Measurements from ENCODE around the gene NUBPL. TPM values are rescaled to one million over a fixed set of nuclear protein-coding genes. Genes with fewer than 3 reads are reported as not detected.
"Not testable (repeated sequence)": the region's sequence is repeated elsewhere in the genome, so short reads cannot be mapped to it uniquely, and the experiment has no call there.

The NUBPL gene
- total RNA-seq, 1 donor from 2014 or later, result 15.1 TPM

- no peak for DNase-seq (ENCODE audit: low spot score in 2 of 2)
- no peak for FAIRE-seq
Observed at GRCh38 chr14:31572955-31573354, 11.8 kb downstream of the NUBPL start.

DNA sequence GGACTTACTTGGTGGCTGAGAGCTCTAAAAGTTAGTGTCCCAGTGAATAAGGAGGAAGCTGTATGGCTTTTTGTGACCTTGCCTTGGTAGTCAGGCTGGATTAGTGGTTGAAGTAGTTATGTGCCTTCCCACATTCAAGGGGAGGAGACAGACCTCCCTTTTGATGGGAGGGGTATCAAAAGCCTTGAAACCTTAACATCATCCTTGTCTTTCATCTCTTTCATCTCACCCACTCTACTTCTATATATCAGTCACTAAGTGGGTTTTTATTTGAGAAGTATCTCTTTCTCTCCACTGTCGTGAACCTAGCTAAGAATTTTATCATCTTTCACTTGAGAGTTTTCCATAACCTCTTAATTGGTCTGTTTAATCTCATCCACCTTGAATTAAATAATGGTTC is 15.7 kb downstream of the NUBPL start:
- DNase-seq (ENCODE audit: low spot score in 2 of 2) (no peak), FAIRE-seq (no peak)

DNA sequence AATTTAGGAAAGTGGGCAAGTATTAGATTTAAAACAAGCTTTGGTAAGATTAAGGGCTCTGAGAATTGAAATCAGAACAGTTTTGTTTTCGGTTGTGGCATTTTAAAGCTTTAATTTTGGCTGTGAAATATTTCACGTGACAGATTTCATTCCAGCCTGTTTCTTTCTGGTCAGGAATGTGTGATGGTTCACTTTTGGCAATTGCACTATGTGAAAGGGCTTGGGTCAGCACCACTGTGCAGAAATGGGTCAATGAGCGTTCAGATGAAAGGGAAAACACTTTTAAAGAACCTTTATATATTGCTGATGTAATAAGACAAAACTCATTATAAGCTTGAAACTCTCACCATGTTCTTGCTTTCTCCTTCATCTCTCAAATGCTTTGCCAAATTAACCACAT is 17.1 kb downstream of the NUBPL start:
- FAIRE-seq, result no peak
- no peak for DNase-seq (ENCODE audit: low spot score in 2 of 2)

GRCh38 chr14:31578792-31579501 is 17.7 kb downstream of the NUBPL start:
- no peak for FAIRE-seq
- no peak for DNase-seq (ENCODE audit: low spot score in 2 of 2)

GRCh38 chr14:31580234-31580633 is 19.0 kb downstream of the NUBPL start:
- no peak for FAIRE-seq
- no peak for DNase-seq (ENCODE audit: low spot score in 2 of 2)

- DNase-seq (ENCODE audit: low spot score in 2 of 2) (no peak), FAIRE-seq (peak; percentile 63)
Observed at GRCh38 chr14:31582286-31582691, 21.1 kb downstream of the NUBPL start.

- DNase-seq (ENCODE audit: low spot score in 2 of 2) (no peak), FAIRE-seq (no peak)
Observed at GRCh38 chr14:31582836-31583452, 21.7 kb downstream of the NUBPL start.

DNA sequence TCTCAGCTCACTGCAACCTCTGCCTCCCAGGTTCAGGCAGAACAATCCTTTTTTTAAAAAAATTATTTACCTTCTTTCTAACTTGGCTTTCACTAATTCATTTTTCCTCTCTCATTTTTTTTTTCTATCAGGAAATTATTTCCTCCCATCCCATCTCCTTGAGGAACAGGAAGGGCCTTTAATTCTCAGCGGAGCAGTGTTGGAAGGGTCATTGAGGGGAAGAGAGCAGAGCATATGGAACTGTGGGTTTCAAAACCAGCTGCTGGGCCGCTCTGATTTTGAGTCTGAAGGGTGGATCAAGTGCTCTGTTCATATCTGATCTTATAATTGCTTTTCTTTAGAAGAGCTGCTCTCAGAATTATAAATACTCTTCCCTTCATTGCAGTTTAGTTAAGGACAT is 29.0 kb downstream of the NUBPL start:
- no peak for DNase-seq (ENCODE audit: low spot score in 2 of 2)
- no peak for FAIRE-seq

DNA sequence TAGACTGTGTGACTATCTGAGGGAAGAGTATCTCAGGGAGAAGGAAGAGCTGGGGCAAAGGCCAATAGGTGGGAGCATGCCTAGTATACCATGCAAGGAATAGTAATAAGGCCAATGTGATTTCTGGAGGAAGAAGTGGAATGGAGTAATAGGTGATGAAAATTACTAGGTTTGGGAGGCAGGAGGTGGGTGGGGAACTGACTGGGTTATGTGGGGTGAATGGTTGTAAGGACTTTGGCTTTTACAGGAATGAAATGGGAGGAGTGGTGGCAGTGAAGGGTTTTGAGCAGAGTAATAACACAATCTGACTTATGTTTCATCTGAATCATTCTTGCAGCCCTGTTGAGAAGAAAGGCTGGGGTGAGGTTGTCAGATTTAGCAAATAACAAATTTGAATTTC is 30.9 kb downstream of the NUBPL start:
- DNase-seq (ENCODE audit: low spot score in 2 of 2) (no peak), FAIRE-seq (no peak)

DNA sequence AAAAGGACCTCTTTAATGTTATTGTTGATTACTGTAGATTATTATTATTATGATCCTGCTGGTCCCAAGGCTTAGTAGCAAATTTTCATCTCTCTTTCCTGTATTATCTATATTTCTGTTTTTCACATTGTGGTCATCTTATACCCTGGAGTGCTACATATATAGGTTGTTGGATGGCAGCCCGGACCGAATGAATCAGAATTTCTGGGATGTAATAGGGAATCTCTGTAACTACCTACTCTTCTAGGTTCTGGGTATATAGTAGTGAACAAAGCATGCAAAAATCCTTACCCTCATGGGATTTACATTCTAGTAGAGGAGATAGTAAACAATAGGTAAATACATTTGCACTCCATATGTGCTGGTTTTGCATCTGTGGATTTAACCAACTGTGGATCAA is 31.4 kb downstream of the NUBPL start:
- DNase-seq (ENCODE audit: low spot score in 2 of 2) (no peak), FAIRE-seq (no peak)

DNA sequence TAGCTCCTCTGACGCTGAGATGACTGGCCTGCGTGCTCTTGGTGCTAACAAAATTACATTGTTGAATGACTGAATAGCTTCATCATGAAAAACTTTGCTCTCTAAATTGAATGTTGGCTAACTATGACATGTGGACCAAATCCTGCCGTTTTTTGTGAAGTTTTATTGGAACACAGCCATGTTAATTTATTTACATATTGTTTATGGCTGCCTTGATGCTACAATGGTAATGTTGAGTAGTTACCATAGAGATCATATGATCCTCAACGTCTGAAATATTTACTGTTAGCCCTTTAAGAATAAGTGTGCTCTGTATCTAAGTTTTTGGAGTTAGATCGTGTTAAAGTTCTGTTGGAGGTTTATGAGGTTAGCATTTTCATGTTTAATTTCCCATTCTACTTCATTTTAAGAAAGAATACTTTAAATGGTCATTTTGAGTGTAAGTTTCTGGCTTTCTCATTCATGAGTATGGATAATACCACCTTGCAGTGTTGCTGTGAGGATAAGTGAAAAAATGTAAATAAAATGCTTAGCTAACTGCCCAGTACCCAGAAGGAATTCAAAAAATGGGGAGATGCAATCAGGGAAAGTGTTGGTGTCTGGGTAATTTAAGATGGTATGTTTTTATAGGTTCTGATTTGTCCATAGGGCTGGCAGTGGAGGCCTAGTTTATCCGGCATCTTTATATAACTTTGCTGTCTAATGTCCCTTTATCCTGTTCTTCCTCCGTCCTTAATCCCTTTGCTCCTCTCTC is 35.3 kb downstream of the NUBPL start:
- DNase-seq (ENCODE audit: low spot score in 2 of 2) (no peak), FAIRE-seq (no peak)

DNA sequence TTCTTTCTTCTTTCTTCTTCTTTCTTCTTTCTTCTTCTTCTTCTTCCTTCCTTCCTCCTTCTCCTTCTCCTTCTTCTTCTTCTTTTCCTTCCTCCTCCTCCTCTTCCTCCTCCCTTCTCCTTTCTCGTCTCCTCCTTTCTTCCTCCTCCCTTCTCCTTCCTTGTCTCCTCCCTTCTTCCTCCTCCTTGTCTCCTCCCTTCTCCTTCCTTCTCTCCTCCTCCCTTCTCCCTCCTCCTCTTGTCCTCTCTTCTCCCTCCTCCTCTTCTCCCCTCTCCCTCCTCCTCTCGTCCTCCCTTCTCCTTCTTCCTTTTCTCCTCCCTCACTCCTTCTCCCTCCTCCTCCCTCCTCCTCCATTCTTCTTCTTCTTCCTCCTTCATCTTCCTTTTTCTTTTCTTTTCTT is 44.5 kb downstream of the NUBPL start:
- FAIRE-seq (no peak), DNase-seq (ENCODE audit: low spot score in 2 of 2) (no peak)

DNA sequence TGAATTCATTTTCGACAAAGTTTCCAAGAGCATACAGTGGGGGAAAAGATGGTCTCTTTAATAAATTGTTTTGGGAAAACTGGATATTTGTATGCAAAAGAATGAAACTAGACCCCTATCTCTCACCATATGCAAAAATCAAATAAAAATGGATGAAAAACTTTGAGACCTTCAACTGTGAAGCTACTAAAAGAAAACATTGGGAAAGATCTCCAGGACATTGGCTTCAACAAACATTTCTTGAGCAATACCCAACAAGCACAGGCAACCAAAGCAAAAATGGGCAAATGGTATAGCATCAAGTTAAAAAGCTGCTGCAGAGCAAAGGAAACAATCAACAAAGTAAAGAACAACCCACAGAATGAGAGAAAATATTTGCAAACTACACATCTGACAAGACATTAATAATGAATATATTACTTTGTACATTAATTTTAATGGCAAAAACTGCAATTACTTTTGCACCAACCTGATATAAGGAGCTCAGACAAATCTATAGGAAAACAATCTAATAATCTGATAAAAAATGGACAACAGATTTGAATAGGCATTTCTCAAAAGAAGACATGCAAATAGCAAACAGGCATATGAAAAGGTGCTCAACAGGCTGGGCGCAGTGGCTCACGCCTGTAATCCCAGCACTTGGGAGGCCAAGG is 50.7 kb downstream of the NUBPL start:
- no peak for DNase-seq (ENCODE audit: low spot score in 2 of 2)
- FAIRE-seq, result no peak

GRCh38 chr14:31613188-31613587 is 52.0 kb downstream of the NUBPL start:
- FAIRE-seq (no peak), DNase-seq (ENCODE audit: low spot score in 2 of 2) (no peak)

DNA sequence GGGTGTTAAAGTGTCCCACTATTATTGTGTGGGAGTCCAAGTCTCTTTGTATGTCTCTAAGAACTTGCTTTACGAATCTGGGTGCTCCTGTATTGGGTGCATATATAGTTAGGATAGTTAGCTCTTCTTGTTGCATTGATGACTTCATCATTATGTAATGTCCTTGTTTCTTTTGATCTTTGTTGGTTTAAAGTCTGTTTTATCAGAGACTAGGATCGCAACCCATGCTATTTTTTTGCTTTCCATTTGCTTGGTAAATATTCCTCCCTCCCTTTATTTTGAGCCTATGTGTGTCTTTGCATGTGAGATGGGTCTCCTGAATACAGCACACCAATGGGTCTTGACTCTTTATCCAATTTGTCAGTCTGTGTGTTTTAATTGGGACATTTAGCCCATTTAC is 57.7 kb downstream of the NUBPL start:
- not testable (repeated sequence) for FAIRE-seq; DNase-seq (ENCODE audit: low spot score in 2 of 2)

GRCh38 chr14:31619440-31619839 is 58.2 kb downstream of the NUBPL start:
- no peak for FAIRE-seq
- no peak for DNase-seq (ENCODE audit: low spot score in 2 of 2)

DNA sequence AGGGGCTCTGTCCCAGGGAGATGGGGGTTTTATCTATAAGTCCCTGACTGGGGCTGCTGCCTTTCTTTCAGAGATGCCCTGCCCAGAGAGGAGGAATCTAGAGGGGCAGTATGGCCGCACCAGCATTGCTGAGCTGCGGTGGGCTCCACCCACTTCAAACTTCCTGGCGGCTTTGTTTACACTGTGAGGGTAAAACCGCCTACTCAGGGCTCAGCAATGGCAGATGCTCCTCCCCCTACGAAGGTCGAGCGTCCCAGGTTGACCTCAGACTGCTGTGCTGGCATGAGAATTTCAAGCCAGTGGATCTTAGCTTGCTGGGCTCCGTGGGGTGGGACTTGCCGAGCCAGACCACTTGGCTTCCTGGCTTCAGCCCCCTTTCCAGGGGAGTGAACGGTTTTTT is 59.7 kb downstream of the NUBPL start:
- FAIRE-seq; DNase-seq (ENCODE audit: low spot score in 2 of 2): not testable (repeated sequence)

DNA sequence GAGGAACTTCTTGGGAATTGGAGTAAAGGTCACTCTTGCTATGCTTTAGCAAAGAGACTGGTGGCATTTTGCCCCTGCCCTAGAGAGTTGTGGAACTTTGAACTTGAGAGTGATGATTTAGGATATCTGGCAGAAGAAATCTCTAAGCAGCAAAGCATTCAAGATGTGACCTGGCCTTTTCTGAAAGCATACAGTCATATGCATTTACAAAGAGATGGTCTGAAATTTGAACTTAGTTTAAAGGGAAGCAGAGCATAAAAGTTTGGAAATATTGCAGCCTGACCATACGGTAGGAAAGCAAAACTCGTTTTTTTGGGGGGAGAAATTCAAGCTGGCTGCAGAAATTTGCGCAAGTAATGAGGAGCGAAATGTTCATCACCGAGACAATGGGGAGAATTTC is 60.9 kb downstream of the NUBPL start:
- FAIRE-seq, result no peak
- DNase-seq (ENCODE audit: low spot score in 2 of 2), result no peak

DNA sequence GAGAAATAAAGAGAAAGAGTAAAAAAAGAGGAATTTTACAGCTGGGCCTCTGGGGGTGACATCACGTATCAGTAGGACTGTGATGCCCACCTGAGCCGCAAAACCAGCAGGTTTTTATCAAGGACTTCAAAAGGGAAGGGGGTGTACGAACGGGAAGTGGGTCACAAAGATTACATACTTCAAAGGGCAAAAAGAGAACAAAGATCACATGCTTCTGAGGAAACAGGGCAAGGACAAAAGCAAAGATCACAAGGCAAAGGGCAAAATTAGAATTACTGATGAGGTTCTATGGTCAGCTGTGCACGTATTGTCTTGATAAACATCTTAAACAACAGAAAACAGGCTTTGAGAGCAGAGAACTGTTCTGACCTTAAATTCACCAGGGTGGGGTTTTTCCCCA is 91.7 kb downstream of the NUBPL start:
- not testable (repeated sequence) for FAIRE-seq; DNase-seq (ENCODE audit: low spot score in 2 of 2)

DNA sequence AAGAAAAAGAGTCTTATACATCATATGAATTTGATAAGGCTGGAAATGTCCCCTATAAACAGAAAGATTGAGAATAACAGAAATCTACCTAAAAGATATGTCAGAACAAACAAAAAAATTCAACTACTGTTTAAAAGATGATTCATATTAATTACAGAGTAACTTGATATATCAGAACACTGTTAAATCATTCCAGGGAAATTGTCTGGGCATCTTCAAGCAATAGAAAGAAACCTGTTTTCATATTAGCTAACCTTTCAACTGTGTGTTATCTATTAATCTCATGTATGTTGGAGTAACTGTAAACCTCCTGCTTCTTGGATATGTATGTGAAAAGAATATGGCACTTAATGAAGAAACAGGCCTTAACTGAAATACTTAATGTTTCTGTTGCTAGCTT is 96.7 kb downstream of the NUBPL start:
- DNase-seq (ENCODE audit: low spot score in 2 of 2) (no peak), FAIRE-seq (no peak)

DNA sequence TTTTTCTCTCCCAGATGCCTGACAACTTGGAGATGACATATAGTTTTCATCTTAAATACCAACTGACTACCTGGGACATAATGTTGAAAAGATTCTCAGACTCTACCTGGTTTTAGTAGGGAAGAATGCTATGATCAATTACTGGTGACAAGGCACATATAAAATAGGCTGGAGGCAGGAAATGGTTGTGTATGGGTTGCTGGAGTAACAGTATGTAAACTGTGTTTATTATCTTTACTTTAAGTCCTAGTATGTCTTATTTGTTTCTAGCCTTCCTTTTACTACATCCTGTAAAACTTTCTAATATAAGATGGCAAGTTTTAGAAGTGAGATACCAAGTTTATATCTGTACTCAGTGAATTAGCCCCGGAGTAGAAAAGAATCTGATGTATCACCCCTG is 98.1 kb downstream of the NUBPL start:
- DNase-seq (ENCODE audit: low spot score in 2 of 2) (no peak), FAIRE-seq (no peak)
